Kidney tubule cell (primary cell): Measurements from ENCODE around the gene SCN2B.

Experiments used
- DNase-seq: peaks from one replicate; pipeline ENCODE4 v3.0.0-alpha.2; 2018; ENCODE audit warnings: low spot score

SCN2B gene

DNA sequence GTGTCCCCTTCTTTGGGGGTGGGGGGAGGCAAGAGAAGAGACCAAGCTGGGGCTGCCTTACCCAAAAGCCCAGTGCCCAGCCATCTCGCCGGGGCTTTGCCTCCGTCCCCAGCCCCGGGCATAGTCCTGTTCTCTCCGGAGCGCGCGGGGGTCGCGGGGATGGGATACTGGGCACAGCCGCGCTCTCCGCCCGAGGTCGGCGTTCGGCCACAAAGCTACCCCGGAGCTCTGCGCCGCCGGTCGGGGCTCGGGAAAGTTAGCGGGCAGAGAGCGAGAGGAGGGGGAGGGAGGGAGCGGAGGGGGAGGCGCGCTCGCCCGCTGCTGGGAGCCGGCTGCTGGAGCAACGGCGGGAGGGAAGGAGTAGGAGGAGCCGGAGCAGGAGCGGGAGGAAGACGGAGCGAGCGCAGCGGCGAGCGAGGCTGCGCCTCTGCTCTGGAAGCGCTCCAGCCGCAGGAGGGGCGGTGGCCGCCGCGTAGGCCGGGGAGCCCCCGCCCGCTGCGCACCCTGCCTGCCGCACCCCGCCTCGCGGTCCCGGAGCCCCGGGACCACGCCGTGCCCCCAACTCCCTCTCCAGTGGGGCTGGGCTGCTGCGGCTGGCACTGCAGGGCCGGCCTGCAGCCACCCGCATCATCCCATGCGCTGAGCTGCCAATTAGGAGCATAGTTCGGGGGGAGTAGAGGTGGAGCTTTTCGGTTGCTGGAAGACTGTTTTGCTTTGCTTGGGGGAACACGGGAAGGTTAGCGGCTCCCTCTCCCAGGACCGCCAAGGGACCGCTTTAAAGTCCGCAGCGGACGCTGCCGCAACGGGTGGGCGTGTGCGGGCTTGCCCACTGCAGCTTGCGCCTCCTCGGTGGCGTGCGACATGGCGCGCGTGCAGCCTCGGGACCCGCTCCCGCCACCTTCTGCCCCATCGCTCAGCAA, 23.6 kb downstream of the SCN2B start, which contains the start of gene SCN4B:
TSS of gene SCN4B (minus strand) at position 272 of the 920 bp plus-strand sequence. CDS start at position 122, 150 bp downstream.
- DNase-seq: peak; percentile 57

DNA sequence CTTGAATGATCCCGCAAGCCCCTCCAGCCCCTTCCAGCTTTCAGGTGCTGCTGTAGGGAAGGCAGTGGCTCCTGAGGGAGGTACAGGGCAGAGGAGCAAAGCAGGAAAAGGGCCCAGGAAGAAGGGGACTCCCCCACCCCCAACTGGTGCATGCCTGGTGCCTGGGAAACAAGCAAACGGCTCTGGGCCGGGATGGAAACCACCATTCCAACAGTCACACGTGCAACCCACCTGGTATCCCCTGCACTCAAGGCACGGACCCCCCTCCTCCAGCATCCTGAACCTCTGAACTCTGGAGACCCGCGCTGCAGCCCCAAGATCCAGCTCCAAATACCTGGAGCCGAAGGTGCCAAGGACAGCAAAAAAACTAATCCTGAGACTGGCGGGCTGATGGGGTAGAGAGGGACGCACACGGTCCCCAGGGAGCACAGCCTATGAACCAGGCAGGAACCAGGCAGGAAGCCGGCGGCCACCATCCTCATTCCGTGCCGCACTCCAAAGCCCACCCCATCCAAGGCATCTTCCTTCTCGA, 24.4 kb downstream of the SCN2B start:
- DNase-seq: no peak

DNA sequence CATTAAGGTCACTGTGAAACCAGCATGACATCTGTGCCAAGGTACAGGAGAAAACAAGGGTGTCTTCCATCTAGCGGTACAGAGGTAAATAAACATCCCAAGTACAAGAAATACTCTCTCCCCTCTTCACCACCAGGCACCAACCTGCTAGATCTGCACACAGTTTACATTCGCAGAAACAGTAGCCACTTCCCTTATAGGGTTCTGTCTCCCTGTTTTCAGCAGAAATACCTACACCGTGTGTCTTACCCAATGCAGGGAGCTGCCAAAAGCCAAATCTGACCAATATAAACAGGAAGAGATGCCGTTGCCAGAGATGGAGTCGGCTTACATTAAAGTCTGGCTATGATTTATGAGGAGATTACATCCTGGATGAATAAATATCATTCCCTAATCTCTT, 25.0 kb downstream of the SCN2B start:
- DNase-seq: no peak

DNA sequence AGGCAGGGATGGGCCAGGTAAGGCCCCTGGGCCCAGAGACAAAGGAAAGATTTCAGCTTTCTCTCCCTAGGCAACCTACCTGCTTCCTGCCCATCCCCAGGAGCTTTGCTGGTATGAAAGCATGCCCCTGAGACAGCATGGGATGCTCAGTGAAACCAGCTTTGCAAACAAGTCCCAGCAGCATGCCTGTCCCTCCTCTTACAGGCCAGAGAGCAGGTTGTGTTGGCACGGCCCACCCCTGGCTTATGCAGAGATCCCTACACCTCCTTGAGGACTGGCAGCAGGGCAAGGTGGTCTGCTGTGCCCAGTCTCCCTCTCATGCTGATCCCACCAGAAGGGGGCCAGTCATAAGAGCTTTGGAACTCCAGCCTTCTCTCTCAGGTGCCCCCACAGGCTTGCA, 26.9 kb downstream of the SCN2B start:
- DNase-seq: no peak

DNA sequence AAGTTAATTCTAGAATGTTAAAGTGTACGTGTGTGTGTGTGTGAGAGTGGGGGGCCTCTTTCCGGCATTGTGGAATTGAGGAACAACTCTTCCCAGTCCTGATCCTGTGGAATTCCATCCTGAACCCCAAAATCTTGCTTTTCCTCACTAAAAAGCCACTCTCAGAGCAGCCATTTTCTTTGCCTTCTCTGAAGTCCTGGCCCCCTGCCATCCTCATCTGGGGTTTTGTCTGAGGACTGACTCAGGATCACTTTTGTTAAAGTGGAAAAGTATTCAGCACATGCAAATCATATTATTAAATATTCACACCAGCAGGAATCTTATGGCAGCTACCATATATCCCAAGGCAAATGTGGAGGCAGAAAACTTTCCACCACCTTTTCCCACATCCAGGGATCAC, 27.6 kb downstream of the SCN2B start:
- no peak for DNase-seq

DNA sequence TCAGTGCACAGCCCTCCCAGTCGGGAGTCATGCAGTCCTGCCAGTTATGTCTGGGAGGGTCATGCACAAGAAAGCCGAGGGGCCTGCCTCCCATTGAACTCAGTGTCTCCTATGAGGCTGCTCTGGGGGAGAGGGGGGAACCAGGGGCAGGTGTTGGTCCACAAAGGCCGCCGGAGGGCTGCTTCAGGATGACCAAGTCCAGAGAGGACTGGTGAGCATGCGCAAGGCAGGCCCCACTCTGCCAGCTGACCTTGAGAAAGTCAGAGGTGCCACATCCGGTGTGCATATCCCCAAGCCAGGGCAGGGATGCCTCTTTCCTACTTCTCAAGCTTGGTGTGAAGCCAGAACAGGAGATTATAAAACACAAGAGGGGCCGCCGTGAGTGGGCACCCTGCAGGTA, 28.2 kb downstream of the SCN2B start:
- DNase-seq: no peak

DNA sequence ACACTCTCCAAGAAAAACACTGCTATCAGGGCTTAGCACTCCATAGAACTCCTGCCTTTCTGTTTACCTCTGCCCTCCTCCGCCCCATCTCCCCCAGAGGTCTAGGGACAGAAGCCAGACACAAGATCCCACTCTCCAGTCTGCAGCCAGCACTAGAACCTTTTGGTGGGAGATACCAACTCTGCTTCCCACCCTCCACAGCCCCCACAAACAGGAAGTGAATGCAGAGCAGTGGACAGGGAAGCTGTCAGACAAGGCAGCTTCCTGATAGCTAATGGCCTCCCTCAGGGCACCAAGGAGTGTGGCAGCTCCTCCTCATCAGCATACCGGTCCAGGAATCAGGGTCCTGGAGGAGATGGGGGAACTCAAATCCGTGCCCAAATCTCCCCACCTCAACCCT, 28.9 kb downstream of the SCN2B start:
- DNase-seq: no peak

DNA sequence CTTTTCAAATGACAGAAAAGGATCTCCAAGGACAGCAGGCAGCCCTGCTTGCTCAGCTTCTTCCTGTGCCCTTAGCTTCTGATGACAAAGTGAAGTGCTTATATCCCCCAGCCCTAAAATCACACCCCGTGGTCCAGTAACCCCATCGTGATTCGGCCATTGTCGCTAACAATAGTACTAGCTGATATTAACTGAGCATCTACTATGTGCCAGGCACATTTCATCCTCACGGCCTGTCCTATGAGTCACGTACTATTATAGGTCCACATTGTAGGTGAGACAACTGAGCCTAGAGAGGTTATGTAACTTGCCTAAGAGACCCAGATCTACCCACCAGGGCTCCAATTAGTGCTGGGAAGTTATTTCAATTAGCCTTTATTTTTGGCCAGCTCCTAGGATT, 29.9 kb downstream of the SCN2B start:
- DNase-seq: no peak

DNA sequence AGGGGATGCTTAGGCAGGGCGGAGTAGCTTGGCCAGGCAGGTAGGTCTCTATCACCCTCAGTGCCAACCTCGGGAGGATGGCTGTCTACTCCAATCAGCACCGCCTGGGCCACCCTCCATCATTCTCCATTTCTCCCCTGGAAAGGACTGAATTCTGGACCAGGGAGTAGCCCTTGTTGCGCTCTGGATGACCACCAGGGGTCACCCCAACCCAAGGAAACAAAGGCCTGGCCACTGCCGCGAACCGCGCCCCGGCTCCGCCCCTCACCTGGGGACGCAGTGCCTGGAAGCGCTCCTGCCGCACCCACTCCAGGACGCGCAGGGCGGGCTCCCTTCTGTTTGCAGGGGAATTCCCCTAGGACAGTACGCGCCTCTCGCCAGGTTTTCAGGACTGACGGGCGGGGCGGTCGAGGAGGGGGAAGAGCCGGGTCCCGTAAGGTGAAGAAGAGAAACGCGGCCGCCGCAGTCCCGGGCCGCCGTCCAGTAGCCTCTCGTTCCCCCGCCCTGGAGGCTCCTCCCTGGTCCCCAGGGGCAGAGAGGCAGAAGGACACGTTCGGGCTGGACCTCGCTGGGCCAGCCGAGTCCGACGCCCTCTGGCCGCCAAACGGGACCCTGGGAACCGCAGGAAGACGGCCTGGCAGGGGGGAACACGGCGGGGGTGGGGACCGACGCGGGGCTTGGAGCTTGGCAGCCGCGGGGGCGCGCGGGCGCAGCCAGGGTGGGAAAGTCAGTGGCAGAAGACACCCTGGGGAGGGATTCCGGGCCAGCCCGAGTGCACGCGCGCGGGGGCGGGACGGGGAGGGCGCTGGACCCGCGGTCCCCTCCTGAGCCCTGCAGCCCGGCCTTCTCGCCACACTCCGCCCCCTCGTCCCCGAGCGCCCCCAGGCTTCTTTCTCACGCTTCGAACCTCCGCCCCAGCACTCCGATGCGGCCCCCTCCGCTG, 30.9 kb downstream of the SCN2B start:
- peak; percentile 91 for DNase-seq

DNA sequence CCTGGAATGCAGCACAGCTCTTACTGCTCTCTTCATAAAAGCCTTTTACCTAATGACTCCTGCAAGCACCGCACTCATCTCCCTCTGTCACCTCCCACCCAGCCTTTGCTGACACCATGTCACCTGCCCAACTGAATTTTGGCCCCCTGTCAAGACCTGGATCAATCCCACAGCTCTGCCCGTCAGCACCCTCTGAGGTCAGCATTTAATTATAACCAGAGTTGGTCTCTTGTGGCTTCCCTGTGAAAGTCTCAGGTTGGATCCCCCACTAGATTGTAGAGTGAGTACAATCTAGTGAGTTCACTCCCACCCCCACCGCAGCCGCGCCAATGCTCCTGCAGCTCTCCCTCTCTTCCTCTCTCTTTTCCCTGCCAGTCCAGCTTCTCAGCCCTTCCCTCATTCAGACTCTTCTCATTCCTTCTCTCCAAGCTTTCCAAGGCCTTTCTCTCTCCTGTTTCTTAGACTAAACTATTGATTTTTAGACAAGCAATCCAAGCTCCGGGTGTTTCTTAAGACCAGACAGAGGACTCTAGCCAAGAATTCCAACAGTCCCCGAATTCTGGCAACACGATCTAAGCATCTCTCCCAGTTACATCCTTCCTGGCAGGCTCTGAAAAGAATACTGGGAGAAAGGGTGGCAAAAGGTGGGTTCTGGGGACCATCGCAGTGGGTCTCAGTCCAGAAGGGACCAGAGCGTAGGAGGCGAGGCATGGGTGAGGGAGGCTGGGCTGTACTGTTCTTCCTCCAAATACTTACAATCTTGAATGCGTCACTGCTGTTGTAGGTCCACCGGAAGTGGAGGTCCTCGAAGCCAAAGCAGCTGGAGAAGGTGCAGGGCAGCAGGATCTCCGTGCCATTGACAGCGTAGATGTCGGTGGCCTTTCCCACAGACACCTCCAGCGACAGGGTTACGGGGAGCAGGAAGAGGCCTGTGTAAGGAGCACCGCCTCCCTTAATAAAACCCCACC, 31.9 kb downstream of the SCN2B start:
- no peak for DNase-seq

DNA sequence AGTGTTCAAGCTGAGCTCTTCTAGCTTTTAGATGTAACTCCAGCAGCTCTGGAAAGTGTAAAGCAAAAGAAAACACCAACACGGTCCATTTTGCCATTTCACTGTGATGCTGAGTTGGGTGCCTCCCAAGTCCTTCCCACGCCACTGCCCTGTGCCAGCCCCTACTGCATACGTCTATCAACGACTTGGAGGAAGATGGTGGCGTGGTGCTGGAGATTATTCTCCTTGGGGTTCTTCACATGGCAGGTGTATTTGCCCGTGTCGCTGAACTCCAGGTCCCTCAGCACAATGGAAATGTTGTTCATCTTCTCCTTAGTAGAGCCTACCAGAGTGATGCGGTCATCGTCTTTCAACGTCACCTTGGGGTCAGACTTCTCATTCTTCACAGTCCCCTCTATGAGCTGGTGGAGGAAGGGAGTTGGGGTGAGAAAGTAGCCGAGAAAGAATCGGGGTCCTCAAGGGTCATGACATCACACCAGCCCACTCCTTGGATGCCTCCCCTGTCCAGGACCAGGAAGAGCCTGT, 32.7 kb downstream of the SCN2B start:
- no peak for DNase-seq

DNA sequence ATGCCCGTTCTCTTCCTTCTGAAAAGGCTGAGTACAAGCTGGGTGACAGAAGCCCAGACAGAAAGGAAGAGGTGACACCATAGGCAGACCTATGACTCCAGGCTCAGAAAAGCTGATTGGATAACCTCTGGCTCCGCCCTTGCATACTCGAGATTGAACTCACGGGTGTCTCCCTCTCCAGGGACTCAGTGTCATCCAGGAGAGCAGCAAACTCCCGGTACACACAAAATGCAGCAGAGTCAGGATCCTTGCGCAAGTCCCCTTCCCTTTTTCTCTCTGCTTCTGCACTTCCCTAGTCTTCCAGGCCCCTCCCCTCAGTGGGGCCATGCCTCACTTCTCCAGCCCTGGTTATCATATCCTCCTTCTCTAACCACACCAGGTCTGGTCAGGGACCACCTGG, 33.6 kb downstream of the SCN2B start:
- peak; percentile 35 for DNase-seq

DNA sequence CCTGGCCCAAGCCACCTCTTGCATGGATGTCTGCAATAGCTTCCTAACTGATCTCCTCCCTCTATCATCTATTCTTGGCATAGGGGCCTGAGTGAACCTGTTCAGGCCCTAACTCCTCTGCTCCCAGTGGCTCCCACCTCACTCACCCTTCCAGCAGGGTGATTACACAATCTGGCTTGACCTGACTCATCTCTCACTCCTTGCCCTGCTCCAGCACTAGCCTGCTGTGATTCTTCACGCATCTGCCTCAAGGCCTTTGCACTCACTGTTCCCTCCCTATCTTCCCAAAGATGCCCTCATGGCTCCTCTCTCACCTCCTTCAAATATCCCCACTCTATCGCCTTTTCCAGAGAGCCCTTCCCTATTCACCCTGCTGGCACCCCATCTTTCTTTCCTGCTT, 34.4 kb downstream of the SCN2B start:
- peak; percentile 54 for DNase-seq

DNA sequence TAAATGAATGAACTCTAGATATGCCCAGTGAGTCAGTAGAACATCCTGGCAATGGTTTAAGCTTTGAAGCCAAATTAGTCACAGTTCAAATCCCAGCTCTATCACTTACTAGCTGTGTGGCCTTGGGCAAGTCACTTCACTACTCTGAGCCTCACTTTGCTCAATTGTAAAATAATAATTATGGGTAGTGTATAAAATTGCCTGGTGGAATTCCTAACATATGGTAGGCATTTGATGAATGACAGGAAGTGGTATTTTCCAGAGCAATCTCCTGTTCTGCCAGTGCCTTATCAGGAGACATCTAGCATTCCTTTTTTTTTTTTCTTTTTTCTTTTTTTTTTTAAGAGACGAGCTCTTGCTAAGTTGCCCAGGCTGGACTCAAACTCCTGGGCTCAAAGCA, 36.9 kb downstream of the SCN2B start:
- no peak for DNase-seq

DNA sequence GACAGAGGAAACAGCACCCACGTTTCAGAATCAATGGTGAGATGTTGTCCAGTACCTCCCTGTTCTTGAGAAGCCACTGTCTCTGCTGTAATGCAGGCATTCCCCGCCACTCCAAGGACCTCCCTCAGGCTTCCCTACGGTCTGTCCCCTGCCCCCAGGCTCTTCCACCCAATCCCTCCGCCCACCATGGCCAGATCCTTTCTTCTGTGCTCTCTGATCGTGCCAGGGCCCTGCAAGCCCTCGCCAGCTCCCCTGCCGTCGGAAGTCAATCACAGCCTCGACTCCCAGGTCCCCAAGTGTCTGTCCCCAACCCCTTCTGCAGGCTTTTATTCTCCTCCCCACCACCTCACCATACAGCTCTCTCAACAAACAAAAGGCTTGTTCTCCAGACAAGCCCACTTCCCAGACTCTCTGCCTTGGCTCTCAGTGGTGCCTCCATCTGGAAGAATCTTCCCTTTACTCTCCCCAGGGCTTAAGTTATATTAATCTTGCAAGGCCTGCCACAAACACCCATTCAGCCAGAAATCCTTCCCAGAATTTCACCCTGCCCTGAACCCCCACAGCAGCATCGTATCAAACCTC, 37.5 kb downstream of the SCN2B start:
- DNase-seq: no peak

DNA sequence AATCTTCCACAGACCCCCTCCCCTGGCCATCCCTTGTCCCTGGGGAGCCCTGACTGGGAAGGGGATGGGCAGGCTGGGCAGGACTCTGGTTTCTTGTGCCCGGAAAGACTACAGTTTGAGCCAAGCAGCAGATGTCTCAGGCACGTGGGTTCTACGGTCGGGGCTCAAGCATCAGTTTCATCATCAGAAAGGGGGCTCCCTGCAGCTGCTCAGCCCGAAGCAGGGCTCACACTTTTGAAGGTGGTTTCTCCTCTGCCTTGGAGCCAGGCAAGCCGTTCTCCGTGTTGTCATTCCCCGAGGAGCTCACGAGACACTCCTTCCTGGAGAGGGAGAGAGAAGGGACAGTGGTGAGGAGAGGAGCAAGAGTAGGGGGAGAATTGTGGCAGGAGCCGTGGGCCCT, 39.6 kb downstream of the SCN2B start:
- DNase-seq: no peak

DNA sequence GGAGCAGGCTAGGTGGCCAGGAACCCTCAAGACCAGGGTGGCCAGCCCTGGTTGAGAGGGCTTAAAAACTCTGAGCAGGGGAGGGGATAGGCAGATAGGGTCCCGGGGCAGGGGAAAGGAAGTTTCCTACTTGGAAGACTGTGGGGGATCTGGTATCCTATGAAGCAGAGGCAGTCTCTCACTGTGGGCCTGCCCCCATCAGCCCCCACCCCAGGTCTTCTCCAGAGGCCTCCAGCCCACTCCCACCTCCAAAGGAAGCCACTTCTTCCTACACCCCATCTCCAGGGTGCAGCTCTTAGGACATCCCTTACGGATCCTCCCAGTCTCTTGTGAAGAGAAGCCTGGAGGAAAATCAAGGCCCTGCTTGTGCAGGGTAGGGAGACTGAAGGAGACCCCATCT, 40.1 kb downstream of the SCN2B start:
- DNase-seq: no peak

DNA sequence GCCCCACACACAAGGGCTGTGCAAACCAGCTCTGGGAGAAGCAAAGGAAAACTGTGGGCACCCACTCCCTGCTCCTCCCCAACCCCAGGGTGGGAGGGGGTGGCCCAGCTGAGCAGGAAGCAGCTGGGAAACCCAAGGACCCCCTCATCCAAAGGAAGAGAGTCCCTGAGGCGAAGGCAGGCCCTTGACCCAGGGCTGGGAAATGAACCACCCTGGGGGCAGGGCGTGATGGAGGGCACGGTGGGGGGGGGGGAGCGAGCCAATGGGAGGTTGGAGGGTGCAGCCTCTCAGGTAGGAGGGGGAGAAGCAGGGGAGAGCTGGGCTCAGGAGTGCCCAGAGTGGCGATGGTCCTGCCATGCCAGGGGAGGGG, 40.7 kb downstream of the SCN2B start:
- DNase-seq: no peak

DNA sequence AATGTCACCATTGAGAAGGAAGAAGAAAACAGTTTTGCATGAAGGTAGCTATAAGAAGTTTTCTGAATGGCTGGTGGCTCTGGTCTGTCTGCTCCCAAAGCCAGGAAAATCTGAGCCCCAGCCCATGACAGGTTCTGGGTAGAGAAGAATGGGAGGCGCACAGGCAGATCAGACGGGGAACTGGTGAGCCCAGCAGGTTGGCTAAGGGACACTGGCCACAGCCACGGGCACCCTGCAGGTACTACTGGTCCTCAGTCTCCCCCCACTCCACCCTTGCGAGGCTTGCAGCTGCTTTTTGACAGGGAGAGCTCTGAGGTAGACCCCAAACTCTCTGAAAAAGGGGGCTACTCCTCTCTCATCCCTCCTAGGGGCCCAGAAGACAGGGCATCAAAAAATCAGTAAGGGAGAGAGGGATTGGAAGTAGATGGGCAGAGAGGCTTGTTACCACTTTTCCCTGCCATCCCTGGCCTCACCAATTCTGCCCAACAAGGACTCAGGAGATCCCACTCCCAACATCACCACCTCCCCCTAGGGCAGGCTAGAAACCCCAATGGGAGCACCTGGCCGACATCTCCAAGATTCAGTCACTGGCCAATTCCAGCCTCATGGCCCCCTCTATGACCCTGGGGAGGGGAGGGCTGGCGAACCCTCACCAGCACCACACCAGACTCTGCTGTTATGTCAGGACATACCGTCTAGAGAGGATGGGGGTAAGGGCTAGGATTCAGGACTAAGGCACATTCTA, 41.2 kb downstream of the SCN2B start:
- DNase-seq: no peak

DNA sequence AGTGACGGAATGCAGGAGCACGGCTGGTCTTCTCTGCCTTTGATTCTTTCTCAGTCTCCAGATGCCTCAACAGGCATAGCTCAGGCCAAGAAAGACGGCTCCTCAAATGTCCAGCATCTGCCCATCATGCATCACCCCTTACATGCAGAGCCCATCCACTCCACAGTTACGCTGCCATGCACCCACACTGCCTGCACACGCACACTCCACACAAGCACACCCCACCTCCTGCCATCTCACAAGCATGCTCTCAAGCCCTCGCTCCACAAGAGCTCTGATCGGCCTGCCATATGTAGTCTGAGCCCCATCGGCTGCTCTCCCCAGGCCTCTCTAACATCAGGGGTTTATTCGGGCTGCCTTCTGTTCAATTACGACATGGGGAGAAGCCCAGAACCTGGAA, 42.6 kb downstream of the SCN2B start:
- DNase-seq: no peak
